Lower lobe of right lung (tissue), 2 donors: Measurements from ENCODE around the gene ESPN. TPM values are rescaled to one million over a fixed set of nuclear protein-coding genes. Genes with fewer than 3 reads are reported as not detected.
"Not testable (repeated sequence)": the region's sequence is repeated elsewhere in the genome, so short reads cannot be mapped to it uniquely, and the experiment has no call there.

Experiments
- ATAC-seq, 2 donors: fragments of 200-7000 bp; cut with Tn5 transposase; one replicate each; pipeline ENCODE4 v1.9.1; 2020 to 2022; ENCODE audit warnings: mild to moderate bottlenecking in 2 of 2, moderate library complexity in 2 of 2
- DNase-seq: peaks from one replicate; pipeline ENCODE4 v3.0.0-alpha.2; 2020
- H3K27ac ChIP-seq: fragments of 200-600 bp; one replicate; pipeline ENCODE4 v1.8.0; 2022
- H3K27me3 ChIP-seq: fragments of 200-600 bp; one replicate; pipeline ENCODE4 v1.8.0; 2022; ENCODE audit warnings: low read depth
- H3K36me3 ChIP-seq: fragments of 200-600 bp; one replicate; pipeline ENCODE4 v1.8.0; 2022; ENCODE audit warnings: mild to moderate bottlenecking
- H3K4me1 ChIP-seq: fragments of 200-600 bp; one replicate; pipeline ENCODE4 v1.8.0; 2022
- H3K4me3 ChIP-seq: fragments of 200-600 bp; one replicate; pipeline ENCODE4 v1.8.0; 2022; ENCODE audit warnings: mild to moderate bottlenecking
- H3K9me3 ChIP-seq: fragments of 200-600 bp; one replicate; pipeline ENCODE4 v1.8.0; 2022
- CTCF ChIP-seq: fragments of 200-600 bp; IDR thresholded peaks from one replicate; pipeline ENCODE4 v1.8.0; 2022; ENCODE audit warnings: antibody characterized with exemption, mild to moderate bottlenecking
- intact Hi-C: fragments of 100-400 bp; cut with DNase I; formaldehyde crosslinking; loops from one replicate; pipeline ENCODE4 v1.11.0; 2022
- total RNA-seq: library from RNA; stranded (reverse); fragmentation: NEBNext Ultra II Directional; extraction: Animal tissue kit (Norgen Biotek cat#: 25700); gene quantifications from one replicate; pipeline ENCODE4 v1.2.1, GENCODE V29; 2021
- donor health status: DM: no; HTN: yes; CAD: no; lungs with severe emphysema.

Gene ESPN
- total RNA-seq, 1 donor from 2014 or later: 8.3 TPM

GRCh38 chr1:6447016-6447817, 22.6 kb downstream of the ESPN start:
- no peaks in the 10 kb centered on the region for H3K9me3 ChIP-seq
- TF ChIP-seq CTCF: no peak
- no peak overlapping the region for H3K27ac ChIP-seq
- intact Hi-C loops: no loop called here
- H3K4me3 ChIP-seq: peak overlapping the region; percentile 8
- no peaks in the 10 kb centered on the region for H3K4me1 ChIP-seq
- H3K36me3 ChIP-seq: no peaks in the 10 kb centered on the region
- ATAC-seq (peak in 1 of 2 donors; percentile 3), DNase-seq (no peak)
- peaks cover 56% of the 10 kb centered on the region for H3K27me3 ChIP-seq

- intact Hi-C loops: no loop called here
- Histone ChIP-seq H3K4me1 (no peaks in the 10 kb centered on the region), H3K4me3 (peak overlapping the region; percentile 6), H3K36me3 (no peaks in the 10 kb centered on the region), H3K27me3 (peaks cover 59% of the 10 kb centered on the region), H3K27ac (no peak overlapping the region), H3K9me3 (no peaks in the 10 kb centered on the region)
- DNase-seq (no peak), ATAC-seq (peak; percentile 34 to 46)
- no peak for TF ChIP-seq CTCF
These were observed 23.5 kb downstream of the ESPN start for GRCh38 chr1:6447818-6448748.

- intact Hi-C loops: no loop called here
- H3K27me3 ChIP-seq: peaks cover 65% of the 10 kb centered on the region
- ATAC-seq: peak; percentile 5 to 39
- H3K4me3 ChIP-seq: peak overlapping the region; percentile 3
- H3K4me1 ChIP-seq: no peaks in the 10 kb centered on the region
- H3K27ac ChIP-seq: no peak overlapping the region
- H3K9me3 ChIP-seq: no peaks in the 10 kb centered on the region
- DNase-seq: no peak
- H3K36me3 ChIP-seq: no peaks in the 10 kb centered on the region
- no peak for TF ChIP-seq CTCF
These were observed 24.4 kb downstream of the ESPN start for GRCh38 chr1:6448749-6449631.

GRCh38 chr1:6450005-6450450, 25.5 kb downstream of the ESPN start:
- Histone ChIP-seq H3K4me1 (no peaks in the 10 kb centered on the region), H3K36me3 (no peaks in the 10 kb centered on the region), H3K4me3 (no peak overlapping the region), H3K9me3 (no peaks in the 10 kb centered on the region), H3K27me3 (peaks cover 76% of the 10 kb centered on the region), H3K27ac (no peak overlapping the region)
- no peak for TF ChIP-seq CTCF
- intact Hi-C loops: no loop called here
- ATAC-seq (no peak), DNase-seq (no peak)

GRCh38 chr1:6450486-6450885, 25.9 kb downstream of the ESPN start:
- H3K27ac ChIP-seq, ATAC-seq: not testable (repeated sequence)
- peaks cover 79% of the 10 kb centered on the region for H3K27me3 ChIP-seq

More at GRCh38 chr1:6450486-6450885, 25.9 kb downstream of the ESPN start:
- DNase-seq, intact Hi-C loops, H3K36me3 ChIP-seq, H3K4me3 ChIP-seq, H3K9me3 ChIP-seq, H3K4me1 ChIP-seq: not testable (repeated sequence)
